Right lobe of liver (tissue), 6 donors: ENCODE measurements around the gene GLYATL1B. TPM values are rescaled to one million over a fixed set of nuclear protein-coding genes. Genes with fewer than 3 reads are reported as not detected.

Source experiments
- ATAC-seq, 4 donors: fragments of 200-7000 bp; cut with Tn5 transposase; one replicate each; pipeline ENCODE4 v1.9.1; 2020; ENCODE audit warnings: mild to moderate bottlenecking in 4 of 4, moderate library complexity in 4 of 4
- DNase-seq, 3 donors: peaks; one replicate each; pipeline ENCODE4 v3.0.0-alpha.2; 2020
- H3K27ac ChIP-seq, 3 donors: fragments of 200-600 bp; one replicate each; pipeline ENCODE4 v1.8.0; 2022
- H3K27me3 ChIP-seq, 2 donors: fragments of 200-600 bp; one replicate each; pipeline ENCODE4 v1.8.0; 2022
- H3K36me3 ChIP-seq, 4 donors: fragments of 200-600 bp; sonication (generic) in 1 of 4; one replicate each; pipeline versions ENCODE4 v1.5.1 to v1.8.0; 2017 to 2022; ENCODE audit warnings: control low read depth in 1 of 4
- H3K4me1 ChIP-seq, 4 donors: fragments of 200-600 bp; sonication (generic) in 1 of 4; one replicate each; pipeline versions ENCODE4 v1.5.1 to v1.8.0; 2017 to 2022; ENCODE audit warnings: control low read depth in 1 of 4
- H3K4me3 ChIP-seq, 3 donors: fragments of 200-600 bp; one replicate each; pipeline ENCODE4 v1.8.0; 2022
- H3K9me3 ChIP-seq, 4 donors: fragments of 200-600 bp; sonication (generic) in 1 of 4; one replicate each; pipeline versions ENCODE4 v1.5.1 to v1.8.0; 2017 to 2022; ENCODE audit warnings: control low read depth in 1 of 4
- POLR2A ChIP-seq: fragments of 450-650 bp; IDR thresholded peaks from one replicate; pipeline ENCODE4 v1.6.1; 2017; ENCODE audit warnings: antibody characterized with exemption, mild to moderate bottlenecking
- WGBS: methylation state at CpG from one replicate; pipeline ENCODE4 v1.1.6; 2018; ENCODE audit warnings: low coverage, low lambda C conversion rate; ENCODE audit not compliant: insufficient coverage; ENCODE audit errors: missing lambda C conversion rate; 5-methylcytosine and 5-hydroxymethylcytosine counted together
- intact Hi-C, 2 donors: fragments of 100-400 bp; cut with DNase I; formaldehyde crosslinking; loops; one replicate each; pipeline versions ENCODE4 v1.11.2 to v1.14.1; 2022
- total RNA-seq, 6 experiments: library from RNA; depleted of rRNA in 2 of 6; stranded (reverse); fragments of >200 nt in 2 of 6; fragmentation: NEBNext Ultra II Directional in 3 of 6; extraction: Animal tissue kit (Norgen Biotek cat#: 25700) in 3 of 6; gene quantifications; one replicate each; pipeline versions ENCODE4 v1.1.0 to v1.2.4, GENCODE V29; 2016 to 2023
- TF ChIP-seq, protein P1 (sequence below), 4 donors: fragments of 200-600 bp in 3 of 4; fragments of 450-650 bp in 1 of 4; IDR thresholded peaks; one replicate each; pipeline versions ENCODE4 v1.5.1 to v1.8.0; 2016 to 2022; ENCODE audit warnings: antibody characterized with exemption in 4 of 4, mild to moderate bottlenecking in 2 of 4
- donor health status: DM: no; HTN: yes; CAD: no.
- donor health status: DM: no; HTN: no; CAD: no.
- donor health status: DM: no; HTN: no; CAD: no.
- donor health status: DM: no; HTN: yes; CAD: no.
- donor health status: DM: no; HTN: yes; CAD: no.

GLYATL1B gene
- total RNA-seq, 6 experiments from 2014 or later, result 2.6 TPM; not detected in 5

DNA sequence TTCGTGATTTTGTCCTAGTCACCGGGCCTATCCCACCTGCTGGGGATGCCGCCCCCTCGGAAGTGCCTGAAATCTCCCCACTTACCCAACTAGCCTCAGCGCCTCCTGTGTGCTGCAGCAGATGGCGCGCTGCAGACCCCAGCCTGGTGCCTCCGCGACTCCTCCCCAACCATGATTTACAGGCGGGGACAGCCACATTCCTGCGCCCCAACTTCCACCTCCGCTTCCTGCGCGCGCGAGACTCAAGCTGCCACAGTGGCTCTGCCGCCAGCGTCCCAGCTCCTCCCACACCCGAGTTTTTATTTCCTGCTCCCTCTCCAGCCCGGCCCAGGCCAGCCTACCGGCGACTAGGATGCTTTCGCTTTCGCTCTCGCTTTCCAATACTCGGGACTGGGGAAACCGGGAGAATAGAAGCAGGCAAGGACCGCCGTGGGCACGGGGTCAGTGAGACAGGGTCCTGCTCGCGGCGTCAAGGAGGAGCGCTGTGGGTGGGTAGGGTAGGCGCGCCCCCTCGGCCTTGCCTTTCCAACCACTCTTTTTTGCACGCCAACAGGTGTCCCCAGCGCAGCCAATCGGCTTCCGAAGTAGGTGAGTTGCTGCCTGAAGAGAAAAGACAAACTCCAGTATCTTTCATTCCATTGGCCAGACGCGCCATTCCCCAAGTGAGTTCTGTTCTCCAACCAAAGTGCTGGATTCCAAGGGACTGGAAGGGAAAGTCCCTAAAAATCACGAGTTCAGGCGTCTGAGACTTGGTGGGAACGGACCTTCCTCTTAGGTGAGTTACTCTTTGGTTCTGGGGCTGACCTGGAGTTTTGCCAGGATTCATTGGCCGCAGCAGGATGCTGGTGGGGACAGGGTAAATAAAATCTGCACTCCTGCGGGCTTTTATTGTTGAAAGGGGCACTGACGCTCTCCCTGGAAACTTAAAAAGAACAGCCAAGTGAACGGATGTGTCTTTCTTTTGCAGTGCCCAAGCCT is 56.7 kb downstream of the GLYATL1B start, which contains the start of gene FAM111A:
FAM111A (plus strand) TSS at position 327 of the 978 bp plus-strand sequence. CDS start 6,017 bp downstream, outside the sequence.
- ATAC-seq (peak; percentile 92 to 97 (median 94)), DNase-seq (peak; percentile 92 to 94 (median 93))
- Histone ChIP-seq H3K27ac (peak within 1 kb of the TSS; percentile 88 to 99 (median 97)), H3K9me3 (no peaks in the 10 kb centered on the region), H3K36me3 (no peaks in the 10 kb centered on the region), H3K4me1 (peaks cover 0 to 25% (median 9%) of the 10 kb centered on the region in 4 donors), H3K27me3 (no peaks in the 10 kb centered on the region), H3K4me3 (peak within 1 kb of the TSS; percentile 71 to 83 (median 80))
- WGBS, result under 1% methylated on average over 39 of the region's 50 CpGs
- TF ChIP-seq, protein P1, sequence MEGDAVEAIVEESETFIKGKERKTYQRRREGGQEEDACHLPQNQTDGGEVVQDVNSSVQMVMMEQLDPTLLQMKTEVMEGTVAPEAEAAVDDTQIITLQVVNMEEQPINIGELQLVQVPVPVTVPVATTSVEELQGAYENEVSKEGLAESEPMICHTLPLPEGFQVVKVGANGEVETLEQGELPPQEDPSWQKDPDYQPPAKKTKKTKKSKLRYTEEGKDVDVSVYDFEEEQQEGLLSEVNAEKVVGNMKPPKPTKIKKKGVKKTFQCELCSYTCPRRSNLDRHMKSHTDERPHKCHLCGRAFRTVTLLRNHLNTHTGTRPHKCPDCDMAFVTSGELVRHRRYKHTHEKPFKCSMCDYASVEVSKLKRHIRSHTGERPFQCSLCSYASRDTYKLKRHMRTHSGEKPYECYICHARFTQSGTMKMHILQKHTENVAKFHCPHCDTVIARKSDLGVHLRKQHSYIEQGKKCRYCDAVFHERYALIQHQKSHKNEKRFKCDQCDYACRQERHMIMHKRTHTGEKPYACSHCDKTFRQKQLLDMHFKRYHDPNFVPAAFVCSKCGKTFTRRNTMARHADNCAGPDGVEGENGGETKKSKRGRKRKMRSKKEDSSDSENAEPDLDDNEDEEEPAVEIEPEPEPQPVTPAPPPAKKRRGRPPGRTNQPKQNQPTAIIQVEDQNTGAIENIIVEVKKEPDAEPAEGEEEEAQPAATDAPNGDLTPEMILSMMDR (IDR thresholded peaks at IDR 0.05), result peak in 2 of 4 donors; percentile 11 to 12
- peak; percentile 53 for TF ChIP-seq POLR2A
- intact Hi-C loops, result no loop called here

DNA sequence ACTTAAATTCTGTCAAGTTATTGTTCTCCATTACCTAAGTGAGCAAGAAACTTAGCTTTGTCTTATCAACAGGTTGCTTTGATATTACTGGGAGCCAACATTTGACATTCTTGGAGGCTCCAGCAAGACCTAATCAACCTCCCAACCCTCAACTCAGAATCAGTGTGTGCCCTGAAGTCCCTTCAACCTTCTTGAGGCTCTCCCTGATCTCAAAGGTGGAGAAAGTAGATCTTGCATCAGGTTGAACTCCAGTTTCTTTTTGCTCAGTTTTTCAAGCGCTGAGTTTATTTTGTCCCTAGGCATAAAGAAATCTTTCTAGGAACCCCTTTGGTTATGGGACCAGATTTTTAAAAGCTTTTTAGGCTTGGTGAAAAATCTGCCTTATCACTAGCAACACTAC is 58.0 kb downstream of the GLYATL1B start:
- DNase-seq (no peak), ATAC-seq (no peak)
- TF ChIP-seq POLR2A, result no peak
- TF ChIP-seq, protein P1 (IDR thresholded peaks at IDR 0.05), result no peak
- H3K4me1 ChIP-seq, result peaks cover 0 to 25% (median 9%) of the 10 kb centered on the region in 4 donors
- whole genome bisulfite sequencing, result 69% methylated on average over 1 of the region's 1 CpG
- H3K9me3 ChIP-seq, result no peaks in the 10 kb centered on the region
- no peaks in the 10 kb centered on the region for H3K27me3 ChIP-seq
- H3K36me3 ChIP-seq, result peaks cover 0 to 1% (median 0%) of the 10 kb centered on the region in 4 donors
- peak overlapping the region; percentile 35 to 60 (median 53) for H3K4me3 ChIP-seq
- intact Hi-C loops, result no loop called here
- peak overlapping the region; percentile 88 to 99 (median 97) for H3K27ac ChIP-seq

Other genes starting within 250 kb of the GLYATL1B start
- gene GLYATL2, start 241.6 kb upstream of the GLYATL1B start, total RNA-seq, result not detected
- 100 to 1,000 TPM; 200 to 425 (median 351) TPM for gene GLYATL1, start 146.8 kb upstream of the GLYATL1B start, total RNA-seq
- 1 to 10 TPM in 4 of 6 experiments, under 1 TPM in 2; 0.15 to 9.6 (median 1.1) TPM for gene FAM111B, start 20.9 kb downstream of the GLYATL1B start, total RNA-seq
- 10 to 100 TPM; 10.8 to 19.5 (median 16.6) TPM for gene FAM111A, start 56.5 kb downstream of the GLYATL1B start, total RNA-seq
- gene DTX4, start 85.8 kb downstream of the GLYATL1B start, total RNA-seq, result 10 to 100 TPM; 10.8 to 49.1 (median 22.6) TPM
- gene MPEG1, start 126.6 kb downstream of the GLYATL1B start, total RNA-seq, result 10 to 100 TPM in 2 of 6 experiments, 1 to 10 TPM in 4; 5.6 to 22.6 (median 7.4) TPM